Cardiac atrium fibroblast (primary cell): ENCODE data around the gene CAPS. TPM values are rescaled to one million over a fixed set of nuclear protein-coding genes. Genes with fewer than 3 reads are reported as not detected.

Experiments
- total RNA-seq: library from RNA; depleted of rRNA; stranded (reverse); fragments of >200 nt; gene quantifications from 2 replicates; pipeline ENCODE4 v1.2.3, GENCODE V29; 2015

The CAPS gene
- 2.6 and 16.1 TPM in 2 replicates for total RNA-seq

DNA sequence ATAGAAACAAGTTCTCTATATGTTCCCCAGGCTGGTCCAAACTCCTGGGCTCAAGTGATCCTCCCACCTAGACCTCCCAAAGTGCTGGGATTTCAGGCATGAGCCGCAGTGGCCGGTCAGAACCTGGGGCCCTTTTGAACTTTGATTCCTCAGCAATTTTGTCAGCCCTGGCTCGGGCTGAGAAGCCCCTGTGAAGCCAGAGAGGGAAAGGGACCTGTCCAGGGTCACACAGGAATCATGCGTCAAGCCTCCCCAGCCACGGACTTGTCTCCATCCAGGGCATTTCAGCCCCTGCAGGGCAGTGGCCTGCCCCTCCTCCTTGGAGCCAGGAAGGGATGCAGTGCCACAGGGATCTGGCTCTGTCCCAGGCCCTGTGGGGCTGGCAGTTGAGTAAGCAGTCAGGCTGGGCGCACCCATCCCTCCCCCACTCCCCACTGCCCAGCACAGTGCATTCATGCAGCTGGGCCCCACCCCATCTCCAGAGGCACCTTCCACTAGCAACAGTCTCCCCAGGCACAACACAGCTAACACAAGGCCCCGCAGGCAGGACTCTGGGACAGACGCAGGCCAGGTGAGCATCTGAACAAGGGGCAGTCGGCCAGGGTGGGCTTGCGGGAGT lies at the start of gene CAPS:
Gene CAPS, plus strand, starts transcription at position 516 of the 619 bp plus-strand sequence. CDS start 153 bp downstream, outside the sequence.

DNA sequence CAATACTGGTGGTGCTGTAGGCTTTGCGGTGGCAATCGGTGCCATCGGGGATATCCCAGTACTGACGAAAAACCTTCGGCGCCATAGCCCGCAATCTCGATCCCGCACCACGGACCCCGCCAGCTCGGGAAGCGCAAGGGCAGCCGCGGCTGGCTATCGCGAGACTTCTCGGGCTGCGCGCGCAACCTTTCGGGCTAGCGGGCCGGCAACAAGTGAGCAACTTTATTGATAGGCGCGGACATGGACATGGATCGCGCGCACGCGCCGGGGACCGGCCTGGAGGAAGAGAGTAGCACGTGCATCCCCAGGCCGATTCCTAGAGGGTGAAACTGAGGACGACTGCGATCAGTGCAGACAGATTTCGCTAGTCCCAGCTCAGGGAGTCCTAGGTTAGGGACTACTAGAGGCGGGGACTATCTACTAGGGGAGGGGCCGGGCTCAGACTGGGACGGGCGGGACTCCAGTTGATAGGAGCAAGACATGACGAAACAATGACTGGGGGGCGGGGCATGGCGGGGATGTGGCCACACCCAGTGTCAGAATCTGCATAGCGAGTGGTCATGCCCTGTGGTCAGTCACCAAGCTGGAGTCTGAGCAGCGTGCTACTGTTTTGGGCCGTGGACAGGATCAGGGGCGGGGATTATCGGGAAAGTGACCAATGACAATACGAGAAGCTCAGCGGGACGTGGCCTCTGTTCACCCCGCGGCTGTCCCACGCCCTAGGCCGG lies 10.3 kb upstream of the CAPS start, which contains the start of gene NDUFA11:
Gene NDUFA11, minus strand, starts transcription at position 167 of the 728 bp plus-strand sequence. Its CDS starts 82 bp downstream, at position 85.

GRCh38 chr19:5904352-5905113 lies 9.5 kb upstream of the CAPS start, which contains the start of gene VMAC:
Gene VMAC, plus strand, starts transcription at chr19:5904872. Its CDS starts 19 bp downstream, at chr19:5904891.

Other genes starting within 250 kb of the CAPS start
- gene MICOS13, start 233.7 kb upstream of the CAPS start, total RNA-seq = 50.9 and 81.3 TPM in 2 replicates
- 13.1 and 13.9 TPM in 2 replicates for gene HSD11B1L, start 233.2 kb upstream of the CAPS start, total RNA-seq
- gene RPL36, start 224.0 kb upstream of the CAPS start, total RNA-seq = 711 and 1,265 TPM in 2 replicates
- 92.7 and 95.5 TPM in 2 replicates for gene LONP1, start 194.1 kb upstream of the CAPS start, total RNA-seq
- gene CATSPERD, start 193.6 kb upstream of the CAPS start, total RNA-seq = not detected in 2 replicates
- 0.36 and 0.49 TPM in 2 replicates for gene PRR22, start 129.5 kb upstream of the CAPS start, total RNA-seq
- 18.6 and 19.3 TPM in 2 replicates for gene DUS3L, start 123.1 kb upstream of the CAPS start, total RNA-seq
- gene NRTN, start 109.2 kb upstream of the CAPS start, total RNA-seq = not detected in 2 replicates
- gene FUT6, start 74.6 kb upstream of the CAPS start, total RNA-seq = not detected in 2 replicates
- gene FUT3, start 62.8 kb upstream of the CAPS start, total RNA-seq = not detected in 2 replicates
- not detected in 2 replicates for gene FUT5, start 43.7 kb upstream of the CAPS start, total RNA-seq
- gene NDUFA11, start 10.5 kb upstream of the CAPS start, total RNA-seq = 316 TPM in 2 replicates
- gene VMAC, start 9.4 kb upstream of the CAPS start, total RNA-seq = 3.2 and 4.7 TPM in 2 replicates
- 44.0 and 48.8 TPM in 2 replicates for gene RANBP3, start 63.9 kb downstream of the CAPS start, total RNA-seq
- 2.9 and 4.2 TPM in 2 replicates for gene RFX2, start 196.2 kb downstream of the CAPS start, total RNA-seq
- not detected in 2 replicates for gene ACSBG2, start 221.4 kb downstream of the CAPS start, total RNA-seq